HL-60 (cell line): ENCODE data around the gene RUBCN.
"Not testable (repeated sequence)": the region's sequence is repeated elsewhere in the genome, so short reads cannot be mapped to it uniquely, and the experiment has no call there.

Source experiments
- DNase-seq, 2 experiments: peaks; one replicate each; pipeline ENCODE4 v3.0.0-alpha.2; 2010 to 2020; ENCODE audit warnings: low read depth in 1 of 2, low spot score in 1 of 2
- H3K27ac ChIP-seq: fragments of 250-450 bp; sonication (Bioruptor Pico); replicated peaks from 2 replicates; pipeline ENCODE4 v1.5.1; 2020; ENCODE audit warnings: mild to moderate bottlenecking, moderate library complexity
- H3K27me3 ChIP-seq: fragments of 250-450 bp; sonication (Bioruptor Pico); 2 replicates; pipeline ENCODE4 v1.5.1; 2021; ENCODE audit warnings: mild to moderate bottlenecking, moderate library complexity; ENCODE audit not compliant: insufficient read depth, poor library complexity, severe bottlenecking
- H3K4me3 ChIP-seq: replicated peaks from 2 replicates; pipeline ENCODE4 v1.5.1; 2011; ENCODE audit warnings: mild to moderate bottlenecking, control low read depth, low read length; ENCODE audit not compliant: insufficient read depth
- CTCF ChIP-seq: IDR thresholded peaks from one replicate; pipeline ENCODE4 v1.5.1; 2011; ENCODE audit warnings: low read length, control low read depth, inconsistent platforms; ENCODE audit not compliant: insufficient read depth
- GABPA ChIP-seq: IDR thresholded peaks from 2 replicates; pipeline ENCODE4 v1.6.1; 2012; ENCODE audit warnings: low read depth
- POLR2AphosphoS5 ChIP-seq: IDR thresholded peaks from 2 replicates; pipeline ENCODE4 v1.6.1; 2012; ENCODE audit warnings: low read depth
- REST ChIP-seq: IDR thresholded peaks from 2 replicates; pipeline ENCODE4 v1.6.1; 2012; ENCODE audit warnings: low read depth; ENCODE audit not compliant: insufficient replicate concordance
- SPI1 ChIP-seq: IDR thresholded peaks from 2 replicates; pipeline ENCODE4 v1.6.1; 2012; ENCODE audit warnings: low read depth, mild to moderate bottlenecking, borderline replicate concordance

The RUBCN gene

GRCh38 chr3:197673170-197673569, 63.5 kb downstream of the RUBCN start:
- no peak overlapping the region for H3K27ac ChIP-seq
- no peak for DNase-seq
- no peaks in the 10 kb centered on the region for H3K27me3 ChIP-seq
- TF ChIP-seq POLR2AphosphoS5: no peak
- H3K4me3 ChIP-seq: no peak overlapping the region

- Histone ChIP-seq H3K4me3 (no peak overlapping the region), H3K27ac (no peak overlapping the region), H3K27me3 (no peaks in the 10 kb centered on the region)
- DNase-seq: no peak
- TF ChIP-seq REST (no peak), GABPA (no peak), SPI1 (no peak), POLR2AphosphoS5 (no peak), CTCF (no peak)
These were observed 66.3 kb downstream of the RUBCN start for GRCh38 chr3:197670361-197670760.

GRCh38 chr3:197667968-197668367, 68.7 kb downstream of the RUBCN start:
- Histone ChIP-seq H3K4me3 (no peak overlapping the region), H3K27me3 (no peaks in the 10 kb centered on the region), H3K27ac (no peak overlapping the region)
- no peak for DNase-seq
- no peak for TF ChIP-seq SPI1
- TF ChIP-seq REST: no peak

- H3K27ac ChIP-seq, H3K4me3 ChIP-seq, H3K27me3 ChIP-seq, DNase-seq: not testable (repeated sequence)
These were observed 69.4 kb downstream of the RUBCN start for GRCh38 chr3:197667293-197667692.

GRCh38 chr3:197666221-197666842, 70.4 kb downstream of the RUBCN start:
- H3K4me3 ChIP-seq, H3K27ac ChIP-seq, DNase-seq, H3K27me3 ChIP-seq: not testable (repeated sequence)

- not testable (repeated sequence) for H3K27me3 ChIP-seq, H3K4me3 ChIP-seq, H3K27ac ChIP-seq, DNase-seq
These were observed 71.2 kb downstream of the RUBCN start for GRCh38 chr3:197665549-197665948.

GRCh38 chr3:197665142-197665491, 71.6 kb downstream of the RUBCN start:
- not testable (repeated sequence) for DNase-seq, H3K27ac ChIP-seq, H3K27me3 ChIP-seq
- peak overlapping the region; percentile 25 for H3K4me3 ChIP-seq

- not testable (repeated sequence) for H3K27me3 ChIP-seq, H3K27ac ChIP-seq, DNase-seq
- peak overlapping the region; percentile 25 for H3K4me3 ChIP-seq
These were observed 72.1 kb downstream of the RUBCN start for GRCh38 chr3:197664414-197665141.

- H3K27ac ChIP-seq, DNase-seq, H3K27me3 ChIP-seq, H3K4me3 ChIP-seq: not testable (repeated sequence)
These were observed 73.2 kb downstream of the RUBCN start for GRCh38 chr3:197663367-197664140.
